Activated naive CD4-positive, alpha-beta T cell treated with anti-CD3 and anti-CD28 coated beads, Interleukin-2, amount 10 ng/mL, durations not matched to agents 7 days and 5 days (primary cell): Measurements from ENCODE around the gene ODAD2.

ENCODE experiments used
- CTCF ChIA-PET: fragments of 350-600 bp; sonication (Branson Sonifier 250); formaldehyde crosslinking; loops from one replicate; lab custom pipeline; 2021; ENCODE audit warnings: antibody characterized with exemption; lab: Charles Lee
- DNase-seq: peaks from one replicate; pipeline ENCODE4 v3.0.0-alpha.2; 2020
- H3K27ac Mint-ChIP-seq: one replicate; pipeline ENCODE4 v1.8.0; 2021; ENCODE audit warnings: mild to moderate bottlenecking, moderate library complexity, mixed read lengths
- H3K27me3 Mint-ChIP-seq: one replicate; pipeline ENCODE4 v1.8.0; 2021; ENCODE audit warnings: mild to moderate bottlenecking, mixed read lengths
- H3K36me3 Mint-ChIP-seq: one replicate; pipeline ENCODE4 v1.8.0; 2021; ENCODE audit warnings: mixed read lengths
- H3K4me1 Mint-ChIP-seq: one replicate; pipeline ENCODE4 v1.8.0; 2021; ENCODE audit warnings: mixed read lengths
- H3K4me3 Mint-ChIP-seq: one replicate; pipeline ENCODE4 v1.8.0; 2021; ENCODE audit warnings: mild to moderate bottlenecking, moderate library complexity, mixed read lengths
- H3K9me3 Mint-ChIP-seq: one replicate; pipeline ENCODE4 v1.8.0; 2021; ENCODE audit warnings: mixed read lengths

The ODAD2 gene, protein sequence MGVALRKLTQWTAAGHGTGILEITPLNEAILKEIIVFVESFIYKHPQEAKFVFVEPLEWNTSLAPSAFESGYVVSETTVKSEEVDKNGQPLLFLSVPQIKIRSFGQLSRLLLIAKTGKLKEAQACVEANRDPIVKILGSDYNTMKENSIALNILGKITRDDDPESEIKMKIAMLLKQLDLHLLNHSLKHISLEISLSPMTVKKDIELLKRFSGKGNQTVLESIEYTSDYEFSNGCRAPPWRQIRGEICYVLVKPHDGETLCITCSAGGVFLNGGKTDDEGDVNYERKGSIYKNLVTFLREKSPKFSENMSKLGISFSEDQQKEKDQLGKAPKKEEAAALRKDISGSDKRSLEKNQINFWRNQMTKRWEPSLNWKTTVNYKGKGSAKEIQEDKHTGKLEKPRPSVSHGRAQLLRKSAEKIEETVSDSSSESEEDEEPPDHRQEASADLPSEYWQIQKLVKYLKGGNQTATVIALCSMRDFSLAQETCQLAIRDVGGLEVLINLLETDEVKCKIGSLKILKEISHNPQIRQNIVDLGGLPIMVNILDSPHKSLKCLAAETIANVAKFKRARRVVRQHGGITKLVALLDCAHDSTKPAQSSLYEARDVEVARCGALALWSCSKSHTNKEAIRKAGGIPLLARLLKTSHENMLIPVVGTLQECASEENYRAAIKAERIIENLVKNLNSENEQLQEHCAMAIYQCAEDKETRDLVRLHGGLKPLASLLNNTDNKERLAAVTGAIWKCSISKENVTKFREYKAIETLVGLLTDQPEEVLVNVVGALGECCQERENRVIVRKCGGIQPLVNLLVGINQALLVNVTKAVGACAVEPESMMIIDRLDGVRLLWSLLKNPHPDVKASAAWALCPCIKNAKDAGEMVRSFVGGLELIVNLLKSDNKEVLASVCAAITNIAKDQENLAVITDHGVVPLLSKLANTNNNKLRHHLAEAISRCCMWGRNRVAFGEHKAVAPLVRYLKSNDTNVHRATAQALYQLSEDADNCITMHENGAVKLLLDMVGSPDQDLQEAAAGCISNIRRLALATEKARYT

DNA sequence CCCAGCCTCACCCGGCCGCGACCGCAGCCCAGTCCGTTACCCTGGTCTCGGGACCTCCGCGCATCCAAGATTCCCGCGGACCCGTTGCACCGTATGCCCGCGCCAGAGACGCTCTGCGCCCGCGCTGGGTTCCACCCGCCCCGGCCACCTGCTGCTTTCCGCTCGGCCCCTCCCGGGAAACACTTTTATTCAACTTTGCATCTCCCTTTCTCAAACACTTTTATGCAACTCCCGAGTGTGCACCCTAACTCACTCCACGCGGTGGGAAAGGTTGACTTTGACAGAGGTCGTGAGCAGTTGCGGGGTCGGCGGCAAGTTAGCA lies at the start of gene ODAD2:
Gene ODAD2 (minus strand): TSS at position 126 of the 322 bp plus-strand sequence. CDS start 3,937 bp downstream, outside the sequence.
- no peak for DNase-seq
- H3K9me3 Mint-ChIP-seq, result no peaks in the 10 kb centered on the region
- peaks cover 55% of the 10 kb centered on the region for H3K27me3 Mint-ChIP-seq
- CTCF ChIA-PET, result no interaction called here
- H3K36me3 Mint-ChIP-seq, result no peaks in the 10 kb centered on the region
- peaks cover 13% of the 10 kb centered on the region for H3K4me1 Mint-ChIP-seq
- peak within 1 kb of the TSS; percentile 81 for H3K4me3 Mint-ChIP-seq
- no peak within 1 kb of the TSS for H3K27ac Mint-ChIP-seq

DNA sequence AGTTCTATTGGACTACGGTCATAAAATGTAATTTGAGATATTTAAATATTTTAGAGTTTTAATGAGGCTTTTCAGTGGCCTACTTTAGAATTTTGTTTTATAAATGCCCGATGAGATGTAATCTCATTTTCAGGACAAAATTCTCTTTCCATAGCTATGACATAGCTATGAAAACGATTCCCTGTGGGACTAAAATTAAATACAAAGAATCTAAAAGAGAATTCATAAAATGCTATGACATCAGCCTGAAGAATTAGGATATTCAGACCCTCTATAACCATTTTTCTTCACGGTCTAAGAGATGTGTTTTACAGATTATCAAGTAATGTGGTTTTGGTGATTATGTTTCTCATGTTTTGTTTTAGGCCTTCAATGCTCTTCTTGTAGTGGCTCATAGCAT lies 48.2 kb upstream of the ODAD2 start:
- Mint-ChIP-seq H3K4me1 (no peaks in the 10 kb centered on the region), H3K27me3 (no peaks in the 10 kb centered on the region), H3K9me3 (no peaks in the 10 kb centered on the region), H3K36me3 (peaks cover 1% of the 10 kb centered on the region), H3K4me3 (no peak overlapping the region), H3K27ac (no peak overlapping the region)
- DNase-seq, result no peak
- CTCF ChIA-PET, result no interaction called here

DNA sequence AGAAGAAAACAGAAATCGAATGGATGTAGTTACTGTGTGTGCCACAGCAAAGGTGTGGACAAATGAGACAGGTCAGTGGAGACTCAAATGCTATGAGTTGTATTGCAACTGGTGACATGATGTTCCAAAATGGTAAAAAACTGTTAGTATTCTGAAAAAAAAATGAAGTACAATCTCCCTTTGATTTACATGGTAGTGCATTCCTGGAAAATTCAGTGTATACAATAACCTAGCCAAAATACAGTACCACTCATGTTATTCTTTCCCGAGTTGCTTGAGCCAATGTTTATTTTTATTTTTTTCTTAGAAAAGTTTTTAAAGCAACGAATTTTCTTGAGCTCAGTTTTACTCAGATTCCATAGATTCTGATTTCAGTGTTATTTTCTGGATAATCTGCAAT lies 47.7 kb upstream of the ODAD2 start:
- Mint-ChIP-seq H3K27me3 (no peaks in the 10 kb centered on the region), H3K36me3 (peaks cover 1% of the 10 kb centered on the region), H3K4me3 (no peak overlapping the region), H3K27ac (no peak overlapping the region), H3K9me3 (no peaks in the 10 kb centered on the region), H3K4me1 (no peaks in the 10 kb centered on the region)
- DNase-seq, result no peak
- CTCF ChIA-PET, result no interaction called here

DNA sequence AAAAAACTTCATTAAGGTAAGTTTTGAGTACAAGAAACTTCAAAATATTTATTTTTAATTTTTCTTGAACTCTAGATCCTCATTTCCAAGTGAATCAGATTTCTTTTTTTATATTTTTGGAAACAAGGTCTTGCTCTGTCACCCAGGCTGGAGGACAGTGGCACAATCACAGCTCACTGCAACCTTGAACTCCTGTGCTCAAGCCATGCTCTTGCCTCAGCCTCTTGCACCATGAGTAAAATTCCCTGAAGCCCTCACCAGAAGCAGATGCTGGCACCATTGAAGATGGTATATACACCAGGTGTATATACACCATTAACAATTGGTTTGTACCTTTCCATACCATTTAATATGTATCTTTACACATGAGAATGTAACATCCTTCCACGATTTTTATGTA lies 45.1 kb upstream of the ODAD2 start:
- Mint-ChIP-seq H3K27me3 (no peaks in the 10 kb centered on the region), H3K4me3 (no peak overlapping the region), H3K36me3 (no peaks in the 10 kb centered on the region), H3K9me3 (no peaks in the 10 kb centered on the region), H3K4me1 (no peaks in the 10 kb centered on the region), H3K27ac (no peak overlapping the region)
- DNase-seq, result no peak
- CTCF ChIA-PET, result no interaction called here

DNA sequence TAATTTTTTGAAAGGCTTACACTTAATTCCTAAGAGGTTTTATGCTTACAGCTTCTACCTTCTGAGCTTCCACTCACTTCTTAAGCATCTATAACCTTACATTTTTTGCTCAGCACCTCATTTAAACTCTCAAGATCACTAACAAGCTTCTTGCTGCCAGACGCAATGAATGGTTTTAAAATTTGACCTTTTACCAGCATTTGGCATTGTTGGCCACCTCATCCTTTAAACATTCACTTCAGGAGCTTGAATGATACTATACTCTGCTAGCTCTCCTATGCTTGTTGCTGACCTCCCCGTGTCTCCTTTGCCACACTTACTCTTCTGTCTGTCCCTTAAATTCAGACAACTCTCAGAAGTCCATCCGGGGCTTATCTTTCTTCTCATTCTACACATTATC lies 37.7 kb upstream of the ODAD2 start:
- no peak for DNase-seq
- no peak overlapping the region for H3K4me3 Mint-ChIP-seq
- H3K27me3 Mint-ChIP-seq, result peaks cover 10% of the 10 kb centered on the region
- H3K36me3 Mint-ChIP-seq, result no peaks in the 10 kb centered on the region
- no peaks in the 10 kb centered on the region for H3K9me3 Mint-ChIP-seq
- H3K4me1 Mint-ChIP-seq, result no peaks in the 10 kb centered on the region
- no peak overlapping the region for H3K27ac Mint-ChIP-seq
- CTCF ChIA-PET, result no interaction called here

DNA sequence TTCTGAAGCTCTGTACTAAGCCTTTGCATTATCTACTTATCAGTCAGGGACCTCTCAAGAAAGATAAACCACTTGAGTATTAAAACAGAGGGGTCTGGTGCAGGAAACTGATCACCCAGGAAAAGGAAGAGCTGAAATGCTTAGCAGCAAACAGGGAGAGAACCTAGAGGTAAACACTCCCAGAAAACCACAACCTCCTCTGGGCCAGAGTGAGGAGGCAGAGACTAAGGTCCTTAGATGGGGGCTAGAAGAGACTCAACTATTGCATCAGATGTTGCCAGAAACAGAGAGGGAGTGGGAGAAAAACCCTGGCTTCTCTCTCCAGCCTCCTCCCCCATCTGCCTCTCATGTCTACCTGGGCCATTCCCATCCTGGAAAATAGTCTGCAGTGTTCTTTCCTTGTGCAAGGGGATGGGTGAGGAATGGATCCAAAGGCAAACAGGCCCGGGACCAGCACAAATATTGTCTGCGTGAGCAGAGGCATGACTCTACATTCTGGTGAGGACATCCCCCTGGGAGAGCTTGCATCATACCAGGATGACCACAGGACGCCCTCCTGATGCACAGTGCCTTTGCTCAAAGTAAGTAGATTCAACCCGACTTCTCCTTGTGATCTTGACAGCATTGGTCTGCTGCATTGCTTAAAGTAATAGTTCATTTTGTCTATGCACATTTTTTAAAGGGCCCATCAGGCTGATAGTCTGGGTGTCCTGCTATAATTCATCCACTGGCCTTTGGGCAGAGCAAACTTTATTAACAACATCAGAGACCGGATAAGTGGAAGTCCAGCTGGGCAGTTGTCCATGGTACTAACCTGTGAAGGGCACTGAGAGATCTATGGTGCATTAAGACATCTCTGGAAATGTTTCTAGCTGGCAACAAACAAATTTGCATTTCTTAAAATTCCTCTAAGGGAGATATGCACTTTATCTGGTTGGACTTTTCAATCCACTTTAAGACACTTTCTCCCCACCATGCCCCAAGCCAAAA lies 22.4 kb upstream of the ODAD2 start:
- DNase-seq, result no peak
- CTCF ChIA-PET, result interaction anchor here (0.6 kb wide), 1 partner anchor 272 kb away, joined by 3 read pairs; no protein-coding TSS in a partner anchor
- no peaks in the 10 kb centered on the region for H3K9me3 Mint-ChIP-seq
- H3K27me3 Mint-ChIP-seq, result peaks cover 25% of the 10 kb centered on the region
- no peak overlapping the region for H3K27ac Mint-ChIP-seq
- H3K4me1 Mint-ChIP-seq, result peaks cover 5% of the 10 kb centered on the region
- no peak overlapping the region for H3K4me3 Mint-ChIP-seq
- H3K36me3 Mint-ChIP-seq, result no peaks in the 10 kb centered on the region

DNA sequence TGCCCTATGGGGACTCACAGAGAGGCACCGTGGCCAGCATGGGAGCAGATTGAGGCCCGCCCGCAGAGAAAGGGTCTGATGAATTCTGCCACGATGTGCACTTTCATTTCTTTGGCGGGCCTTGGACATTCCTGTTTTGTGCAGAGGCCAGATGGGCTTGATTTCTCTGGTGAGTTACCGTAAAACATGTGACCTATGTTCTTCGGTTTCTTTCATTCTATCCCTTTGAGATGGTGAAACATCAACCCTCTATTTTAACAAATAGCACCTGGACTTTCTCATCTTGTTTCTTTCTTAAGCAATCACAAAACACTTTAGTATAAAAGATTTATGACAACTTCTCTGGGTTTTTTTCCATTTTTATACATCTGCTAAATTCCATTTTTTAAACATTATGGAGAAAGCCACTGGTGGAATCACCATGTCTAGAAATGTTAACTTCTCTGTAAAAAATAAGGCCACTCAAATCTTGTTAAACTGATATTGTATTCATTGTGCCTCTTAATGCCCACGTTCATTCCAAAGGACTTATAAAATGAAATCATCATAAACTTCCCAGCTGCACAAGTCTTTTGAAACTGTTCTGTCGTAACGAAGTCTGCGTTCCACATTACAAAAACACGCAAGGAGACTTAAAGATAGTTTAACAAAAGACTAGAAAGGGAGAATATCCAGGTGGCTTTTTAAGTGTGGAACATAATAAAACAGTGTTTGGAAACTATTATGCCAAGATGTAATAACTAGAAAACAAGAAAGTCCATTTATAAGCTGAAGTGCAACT lies 21.4 kb upstream of the ODAD2 start:
- Mint-ChIP-seq H3K4me1 (peaks cover 5% of the 10 kb centered on the region), H3K27ac (no peak overlapping the region), H3K4me3 (no peak overlapping the region), H3K27me3 (peaks cover 21% of the 10 kb centered on the region), H3K9me3 (no peaks in the 10 kb centered on the region), H3K36me3 (no peaks in the 10 kb centered on the region)
- DNase-seq, result no peak
- CTCF ChIA-PET, result interaction anchor here (0.6 kb wide), 1 partner anchor 271 kb away, joined by 3 read pairs; no protein-coding TSS in a partner anchor

DNA sequence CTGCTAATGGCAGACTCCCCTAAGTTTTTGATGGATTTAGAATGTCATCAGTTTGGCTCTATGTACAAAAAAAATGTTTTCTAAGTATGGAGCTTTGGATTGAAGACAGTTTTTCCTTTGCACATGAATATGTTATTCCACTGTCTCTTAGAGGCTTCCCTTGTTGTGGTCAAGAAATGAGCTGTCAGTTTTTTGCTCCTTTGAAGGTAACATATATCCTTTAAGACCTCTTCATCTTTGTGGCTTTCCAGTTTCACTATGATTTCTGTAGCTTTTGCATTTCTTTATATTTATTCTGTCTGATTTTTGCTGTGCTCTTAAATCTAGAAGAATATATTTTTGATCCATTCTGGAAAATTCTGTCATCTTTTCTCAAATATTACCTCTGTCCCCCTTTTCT lies 15.8 kb upstream of the ODAD2 start:
- no peaks in the 10 kb centered on the region for H3K9me3 Mint-ChIP-seq
- no peak for DNase-seq
- H3K27ac Mint-ChIP-seq, result no peak overlapping the region
- H3K36me3 Mint-ChIP-seq, result no peaks in the 10 kb centered on the region
- CTCF ChIA-PET, result no interaction called here
- no peak overlapping the region for H3K4me3 Mint-ChIP-seq
- H3K27me3 Mint-ChIP-seq, result peaks cover 40% of the 10 kb centered on the region
- H3K4me1 Mint-ChIP-seq, result peaks cover 10% of the 10 kb centered on the region

DNA sequence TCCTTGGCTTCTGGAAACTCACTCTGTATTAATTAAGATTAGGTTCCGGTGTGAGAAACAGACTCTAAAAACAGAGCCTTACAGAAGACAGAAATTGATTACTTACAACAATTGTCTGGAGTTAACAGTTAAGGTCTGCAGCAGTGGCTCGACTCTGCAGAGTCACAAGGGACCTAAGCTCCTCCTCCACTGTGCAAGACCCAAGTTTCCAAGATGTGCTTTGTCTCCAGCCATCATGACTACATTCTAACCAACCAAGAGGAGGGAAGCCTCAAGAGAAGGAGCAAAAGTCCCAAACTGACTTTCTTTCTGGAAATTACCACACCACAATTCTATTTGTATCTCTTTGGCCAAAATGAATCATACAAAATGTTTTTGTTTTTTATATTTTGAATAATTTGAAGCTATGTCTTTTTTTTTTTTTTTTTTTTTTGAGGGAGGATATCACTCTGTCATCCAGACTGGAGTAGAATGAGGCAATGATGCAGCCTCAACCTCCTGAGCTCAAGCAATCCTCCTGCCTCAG lies 14.2 kb upstream of the ODAD2 start:
- Mint-ChIP-seq H3K27me3 (peaks cover 39% of the 10 kb centered on the region), H3K9me3 (no peaks in the 10 kb centered on the region), H3K4me3 (no peak overlapping the region), H3K36me3 (no peaks in the 10 kb centered on the region), H3K27ac (no peak overlapping the region), H3K4me1 (peaks cover 10% of the 10 kb centered on the region)
- no peak for DNase-seq
- CTCF ChIA-PET, result no interaction called here

DNA sequence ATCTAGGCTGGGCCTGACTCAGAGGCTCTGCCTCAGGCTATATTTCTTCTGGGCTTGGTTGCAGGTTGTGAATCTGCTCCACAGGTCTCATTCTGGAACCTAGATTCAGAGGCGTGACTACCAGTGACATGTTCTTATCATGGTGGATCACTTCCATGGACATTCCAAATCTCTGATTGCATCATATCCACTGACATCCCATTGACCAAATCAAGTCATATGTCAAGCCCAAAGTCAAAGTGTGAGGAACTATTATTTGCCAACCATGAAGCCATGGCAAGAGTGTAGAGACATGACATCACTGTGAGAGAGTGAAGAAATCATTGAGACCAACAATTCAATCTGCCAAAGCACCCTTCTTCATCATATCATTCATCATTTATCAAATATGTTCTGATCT lies 11.9 kb upstream of the ODAD2 start:
- no peak overlapping the region for H3K27ac Mint-ChIP-seq
- CTCF ChIA-PET, result no interaction called here
- H3K27me3 Mint-ChIP-seq, result peaks cover 44% of the 10 kb centered on the region
- peaks cover 8% of the 10 kb centered on the region for H3K4me1 Mint-ChIP-seq
- no peaks in the 10 kb centered on the region for H3K36me3 Mint-ChIP-seq
- no peak for DNase-seq
- H3K9me3 Mint-ChIP-seq, result no peaks in the 10 kb centered on the region
- H3K4me3 Mint-ChIP-seq, result no peak overlapping the region

DNA sequence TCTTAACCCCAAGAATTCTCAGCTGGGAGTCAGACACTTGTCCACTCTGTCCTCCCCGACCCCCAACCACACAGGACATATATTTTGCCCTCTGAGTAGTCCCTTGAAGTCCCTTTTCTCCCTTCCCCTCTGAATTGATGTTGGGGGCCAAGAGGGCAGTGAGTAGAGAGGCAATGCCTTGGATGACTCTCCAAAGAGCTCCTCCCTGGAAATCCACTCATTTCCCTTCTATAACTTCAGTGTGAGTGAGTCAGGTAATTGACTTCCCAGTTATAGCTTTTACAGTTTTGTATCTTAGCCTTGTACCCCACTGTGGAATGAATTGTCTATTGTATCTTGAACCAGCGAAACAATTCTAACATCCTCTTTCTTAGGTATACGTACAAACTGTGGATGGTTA lies 9.2 kb upstream of the ODAD2 start:
- DNase-seq, result no peak
- CTCF ChIA-PET, result no interaction called here
- no peaks in the 10 kb centered on the region for H3K9me3 Mint-ChIP-seq
- no peaks in the 10 kb centered on the region for H3K4me1 Mint-ChIP-seq
- no peak overlapping the region for H3K27ac Mint-ChIP-seq
- H3K4me3 Mint-ChIP-seq, result no peak overlapping the region
- peaks cover 35% of the 10 kb centered on the region for H3K27me3 Mint-ChIP-seq
- no peaks in the 10 kb centered on the region for H3K36me3 Mint-ChIP-seq

DNA sequence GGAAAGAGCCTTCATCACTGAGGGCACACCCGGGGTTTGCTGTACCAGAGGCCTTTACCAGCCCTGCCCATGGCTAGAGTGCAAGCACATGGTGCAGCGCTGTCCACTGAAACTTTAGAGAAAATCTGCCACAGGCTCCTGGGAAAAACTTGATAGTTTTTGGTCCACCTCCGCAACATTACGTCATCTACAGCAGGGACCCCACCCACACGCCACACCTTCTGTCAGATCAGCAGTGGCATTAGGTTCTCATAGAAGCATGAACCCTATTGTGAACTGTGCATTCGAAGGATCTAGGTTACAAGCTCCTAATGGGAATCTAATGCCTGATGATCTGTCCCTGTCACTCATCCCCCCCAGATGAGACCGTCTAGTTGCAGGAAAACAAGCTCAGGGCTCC lies 2.5 kb upstream of the ODAD2 start:
- Mint-ChIP-seq H3K27ac (no peak overlapping the region), H3K4me1 (peaks cover 13% of the 10 kb centered on the region), H3K36me3 (no peaks in the 10 kb centered on the region), H3K27me3 (peaks cover 57% of the 10 kb centered on the region), H3K9me3 (no peaks in the 10 kb centered on the region), H3K4me3 (no peak overlapping the region)
- DNase-seq, result no peak
- CTCF ChIA-PET, result no interaction called here
